HG03565 (cell line): ENCODE results near the gene CPED1.
A peak's percentile ranks its signal among the peaks of the same experiment; 100 is the strongest.
"Not testable (repeated sequence)": the region's sequence is repeated elsewhere in the genome, so short reads cannot be mapped to it uniquely, and the experiment has no call there.

Source experiments
- ATAC-seq: cut with Tn5 transposase; IDR thresholded peaks from one replicate; pipeline ENCODE4 v1.9.1; 2021; ENCODE audit warnings: mild to moderate bottlenecking, moderate library complexity; ENCODE audit not compliant: unreplicated experiment

CPED1 gene

GRCh38 chr7:121301446-121302213 lies 313.1 kb downstream of the CPED1 start:
- no peak for ATAC-seq

- peak; percentile 98 for ATAC-seq
These were observed 313.8 kb downstream of the CPED1 start for GRCh38 chr7:121302214-121302745.

- ATAC-seq: no peak
These were observed 315.1 kb downstream of the CPED1 start for GRCh38 chr7:121303422-121304101.

GRCh38 chr7:121304102-121304658 lies 315.7 kb downstream of the CPED1 start:
- no peak for ATAC-seq

- no peak for ATAC-seq
These were observed 316.6 kb downstream of the CPED1 start for GRCh38 chr7:121305109-121305508.

GRCh38 chr7:121306565-121306964 lies 318.1 kb downstream of the CPED1 start:
- no peak for ATAC-seq

GRCh38 chr7:121307021-121307574 lies 318.6 kb downstream of the CPED1 start:
- ATAC-seq: no peak

GRCh38 chr7:121313220-121313792 lies 324.8 kb downstream of the CPED1 start:
- ATAC-seq: no peak

GRCh38 chr7:121313793-121314676 lies 325.5 kb downstream of the CPED1 start:
- ATAC-seq: peak; percentile 86

- not testable (repeated sequence) for ATAC-seq
These were observed 326.7 kb downstream of the CPED1 start for GRCh38 chr7:121315170-121315569.

GRCh38 chr7:121322460-121322859 lies 333.9 kb downstream of the CPED1 start:
- no peak for ATAC-seq

- no peak for ATAC-seq
These were observed 335.2 kb downstream of the CPED1 start for GRCh38 chr7:121323515-121324302.

GRCh38 chr7:121327671-121328070 lies 339.2 kb downstream of the CPED1 start:
- ATAC-seq: no peak

GRCh38 chr7:121328508-121329190 lies 340.1 kb downstream of the CPED1 start, which contains the start of gene WNT16:
WNT16 (plus strand) TSS chr7:121329000; CDS start chr7:121329293, 293 bp downstream.
- ATAC-seq: no peak

GRCh38 chr7:121329191-121330052 lies 340.9 kb downstream of the CPED1 start:
- ATAC-seq: no peak

- ATAC-seq: no peak
These were observed 341.7 kb downstream of the CPED1 start for GRCh38 chr7:121330053-121330833.

GRCh38 chr7:121331048-121331447 lies 342.5 kb downstream of the CPED1 start:
- no peak for ATAC-seq
